Measurements from ENCODE around the gene ASB15.

The ASB15 gene

DNA sequence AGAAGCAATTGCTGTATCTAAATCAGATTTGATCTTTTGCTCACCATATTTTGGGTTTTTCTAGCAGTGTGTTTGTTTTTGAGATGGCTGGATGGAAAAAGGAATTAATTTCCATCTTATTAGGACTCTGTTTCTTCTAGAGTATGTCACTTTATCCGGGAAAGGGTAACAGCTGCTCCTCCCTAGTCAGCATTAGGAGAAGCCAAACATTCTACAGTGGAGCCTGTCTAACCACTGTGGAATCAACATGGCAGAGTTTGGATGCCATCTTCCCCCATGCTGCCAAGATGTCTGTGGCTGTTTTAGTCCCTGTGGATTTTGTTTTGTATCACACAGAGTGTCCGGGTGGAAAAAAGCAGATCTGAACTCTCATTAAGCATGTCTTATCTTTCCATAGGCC, 38.0 kb downstream of the ASB15 start:
- no peak for DNase-seq (ENCODE audit: low spot score)
- in situ Hi-C loops (cut with MboI; ENCODE audit: low pct_unique_long_range_greater_than_20kb, low sequenced_read_pairs, unreplicated experiment) = no loop called here
- TF ChIP-seq, protein P1, sequence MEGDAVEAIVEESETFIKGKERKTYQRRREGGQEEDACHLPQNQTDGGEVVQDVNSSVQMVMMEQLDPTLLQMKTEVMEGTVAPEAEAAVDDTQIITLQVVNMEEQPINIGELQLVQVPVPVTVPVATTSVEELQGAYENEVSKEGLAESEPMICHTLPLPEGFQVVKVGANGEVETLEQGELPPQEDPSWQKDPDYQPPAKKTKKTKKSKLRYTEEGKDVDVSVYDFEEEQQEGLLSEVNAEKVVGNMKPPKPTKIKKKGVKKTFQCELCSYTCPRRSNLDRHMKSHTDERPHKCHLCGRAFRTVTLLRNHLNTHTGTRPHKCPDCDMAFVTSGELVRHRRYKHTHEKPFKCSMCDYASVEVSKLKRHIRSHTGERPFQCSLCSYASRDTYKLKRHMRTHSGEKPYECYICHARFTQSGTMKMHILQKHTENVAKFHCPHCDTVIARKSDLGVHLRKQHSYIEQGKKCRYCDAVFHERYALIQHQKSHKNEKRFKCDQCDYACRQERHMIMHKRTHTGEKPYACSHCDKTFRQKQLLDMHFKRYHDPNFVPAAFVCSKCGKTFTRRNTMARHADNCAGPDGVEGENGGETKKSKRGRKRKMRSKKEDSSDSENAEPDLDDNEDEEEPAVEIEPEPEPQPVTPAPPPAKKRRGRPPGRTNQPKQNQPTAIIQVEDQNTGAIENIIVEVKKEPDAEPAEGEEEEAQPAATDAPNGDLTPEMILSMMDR (IDR thresholded peaks at IDR 0.05; ENCODE audit: extremely low read depth, insufficient read depth, missing control alignments) = no peak

- TF ChIP-seq, protein P1 (IDR thresholded peaks at IDR 0.05; ENCODE audit: extremely low read depth, insufficient read depth, missing control alignments) = no peak
- no peak for DNase-seq (ENCODE audit: low spot score)
- in situ Hi-C loops (cut with MboI; ENCODE audit: low pct_unique_long_range_greater_than_20kb, low sequenced_read_pairs, unreplicated experiment) = no loop called here
These were observed 39.0 kb downstream of the ASB15 start for GRCh38 chr7:123640583-123640982.

DNA sequence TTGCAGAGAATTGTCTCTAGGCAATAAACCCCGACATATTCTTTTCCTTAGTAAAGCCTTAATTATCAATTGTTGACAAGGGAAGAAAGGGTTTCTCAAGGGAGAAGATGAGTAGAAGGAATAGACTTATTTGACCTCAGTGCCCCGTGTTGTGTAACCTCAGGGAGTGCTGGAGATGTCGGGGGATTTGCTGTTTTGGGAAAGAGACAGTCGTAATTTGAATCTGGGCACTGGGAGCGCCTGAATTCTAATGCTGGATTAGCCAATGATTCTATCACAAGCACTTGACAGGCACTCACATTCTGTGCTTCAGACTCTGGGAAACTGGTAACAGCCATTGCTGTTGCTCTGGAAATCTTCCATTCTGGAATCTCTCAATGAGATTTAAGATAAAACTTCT, 40.3 kb downstream of the ASB15 start:
- no peak for DNase-seq (ENCODE audit: low spot score)
- TF ChIP-seq, protein P1 (IDR thresholded peaks at IDR 0.05; ENCODE audit: extremely low read depth, insufficient read depth, missing control alignments) = no peak
- in situ Hi-C loops (cut with MboI; ENCODE audit: low pct_unique_long_range_greater_than_20kb, low sequenced_read_pairs, unreplicated experiment) = no loop called here

DNA sequence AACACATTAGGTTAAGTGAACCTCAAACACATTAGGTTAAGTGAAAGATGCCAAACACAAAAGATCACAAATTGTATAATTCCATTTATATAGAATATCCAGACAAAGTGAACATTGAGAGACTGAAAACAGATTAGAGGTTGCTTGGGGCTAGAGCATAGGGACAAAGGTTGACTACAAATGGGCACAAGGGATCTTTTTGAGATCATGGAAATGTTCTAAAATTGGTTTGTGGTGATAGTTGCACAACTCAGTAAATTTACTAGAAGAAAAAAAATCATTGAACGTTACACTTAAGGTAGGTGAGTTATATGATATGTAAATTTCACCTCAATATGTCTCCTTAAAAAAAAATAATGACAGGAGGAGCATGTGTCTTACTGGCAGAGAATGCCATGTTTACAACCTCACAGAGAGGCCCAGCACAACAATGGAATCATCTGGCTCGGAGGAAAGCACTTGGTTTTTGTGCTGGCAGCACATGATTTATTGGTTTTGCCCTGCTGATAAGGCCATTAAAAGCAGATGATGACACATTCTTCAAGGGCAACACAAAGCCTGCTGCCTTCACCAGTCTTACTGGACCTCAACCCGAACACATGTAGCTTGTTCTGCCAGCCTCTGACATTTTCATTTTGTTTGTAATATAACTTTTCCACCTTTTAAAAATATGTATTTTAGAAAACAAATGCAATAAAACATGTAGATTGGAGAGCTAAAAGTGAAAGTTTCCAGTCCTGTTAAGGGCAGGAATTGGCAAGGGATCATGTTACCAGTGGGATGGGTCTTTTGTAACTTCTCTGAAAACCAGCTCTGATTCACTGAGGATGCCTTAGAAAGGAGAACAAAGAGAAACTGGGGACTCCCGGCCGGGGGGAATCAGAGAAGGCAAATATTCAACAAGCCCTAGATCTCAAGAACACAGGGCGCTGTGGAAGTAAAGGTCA, 42.1 kb downstream of the ASB15 start:
- in situ Hi-C loops (cut with MboI; ENCODE audit: low pct_unique_long_range_greater_than_20kb, low sequenced_read_pairs, unreplicated experiment) = no loop called here
- no peak for DNase-seq (ENCODE audit: low spot score)
- TF ChIP-seq, protein P1 (IDR thresholded peaks at IDR 0.05; ENCODE audit: extremely low read depth, insufficient read depth, missing control alignments) = no peak

GRCh38 chr7:123645516-123645915, 43.9 kb downstream of the ASB15 start:
- in situ Hi-C loops (cut with MboI; ENCODE audit: low pct_unique_long_range_greater_than_20kb, low sequenced_read_pairs, unreplicated experiment) = no loop called here
- TF ChIP-seq, protein P1 (IDR thresholded peaks at IDR 0.05; ENCODE audit: extremely low read depth, insufficient read depth, missing control alignments) = no peak
- DNase-seq (ENCODE audit: low spot score) = no peak

- DNase-seq (ENCODE audit: low spot score) = no peak
- TF ChIP-seq, protein P1 (IDR thresholded peaks at IDR 0.05; ENCODE audit: extremely low read depth, insufficient read depth, missing control alignments) = no peak
- in situ Hi-C loops (cut with MboI; ENCODE audit: low pct_unique_long_range_greater_than_20kb, low sequenced_read_pairs, unreplicated experiment) = no loop called here
These were observed 45.6 kb downstream of the ASB15 start for GRCh38 chr7:123647106-123647730.
